PC-3 (cell line): Measurements from ENCODE around the gene RAF1.

Source experiments
- EZH2 ChIP-seq: fragments of 300-600 bp; sonication (generic); IDR thresholded peaks from one replicate; pipeline ENCODE4 v1.6.1; 2017; ENCODE audit warnings: antibody characterized with exemption, mild to moderate bottlenecking, low read length; ENCODE audit not compliant: unreplicated experiment
- EZH2phosphoT487 ChIP-seq: fragments of 300-600 bp; sonication (generic); IDR thresholded peaks from 2 replicates; pipeline ENCODE4 v1.6.1; 2018; ENCODE audit warnings: mild to moderate bottlenecking, antibody characterized with exemption, low read length, borderline replicate concordance
- TF ChIP-seq, protein P1 (sequence below): fragments of 300-600 bp; sonication (generic); conservative IDR thresholded peaks from 2 replicates; pipeline ENCODE4 v1.5.1; 2017; ENCODE audit warnings: antibody characterized with exemption, low read depth, mild to moderate bottlenecking, low read length

DNA sequence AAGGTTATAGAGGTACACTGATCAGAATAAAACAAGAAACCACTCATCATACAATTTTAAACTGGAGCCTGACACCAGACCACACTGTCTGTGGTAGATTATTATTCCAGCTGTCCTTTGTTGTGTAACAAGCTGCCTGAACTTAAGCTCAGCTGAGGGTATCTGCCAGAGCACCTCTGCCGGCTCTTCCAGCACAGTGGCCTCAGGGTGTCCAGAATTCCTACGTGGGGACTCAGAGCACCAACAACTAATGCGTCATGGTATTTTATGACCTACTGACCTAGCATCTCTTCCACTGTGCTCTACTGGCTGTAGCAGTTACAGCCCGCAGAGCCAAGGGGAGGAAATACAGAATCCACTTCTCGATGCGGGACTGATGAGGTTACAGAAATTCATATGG, 15.6 kb upstream of the RAF1 start:
- TF ChIP-seq, protein P1, sequence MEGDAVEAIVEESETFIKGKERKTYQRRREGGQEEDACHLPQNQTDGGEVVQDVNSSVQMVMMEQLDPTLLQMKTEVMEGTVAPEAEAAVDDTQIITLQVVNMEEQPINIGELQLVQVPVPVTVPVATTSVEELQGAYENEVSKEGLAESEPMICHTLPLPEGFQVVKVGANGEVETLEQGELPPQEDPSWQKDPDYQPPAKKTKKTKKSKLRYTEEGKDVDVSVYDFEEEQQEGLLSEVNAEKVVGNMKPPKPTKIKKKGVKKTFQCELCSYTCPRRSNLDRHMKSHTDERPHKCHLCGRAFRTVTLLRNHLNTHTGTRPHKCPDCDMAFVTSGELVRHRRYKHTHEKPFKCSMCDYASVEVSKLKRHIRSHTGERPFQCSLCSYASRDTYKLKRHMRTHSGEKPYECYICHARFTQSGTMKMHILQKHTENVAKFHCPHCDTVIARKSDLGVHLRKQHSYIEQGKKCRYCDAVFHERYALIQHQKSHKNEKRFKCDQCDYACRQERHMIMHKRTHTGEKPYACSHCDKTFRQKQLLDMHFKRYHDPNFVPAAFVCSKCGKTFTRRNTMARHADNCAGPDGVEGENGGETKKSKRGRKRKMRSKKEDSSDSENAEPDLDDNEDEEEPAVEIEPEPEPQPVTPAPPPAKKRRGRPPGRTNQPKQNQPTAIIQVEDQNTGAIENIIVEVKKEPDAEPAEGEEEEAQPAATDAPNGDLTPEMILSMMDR = no peak
- TF ChIP-seq EZH2phosphoT487 (no peak), EZH2 (no peak)
